Embryonic facial prominence (tissue), 1 donor: ENCODE results near the gene TCHP.
"Not testable (repeated sequence)": the region's sequence is repeated elsewhere in the genome, so short reads cannot be mapped to it uniquely, and the experiment has no call there.

Experiments used
- DNase-seq: peaks from one replicate; pipeline ENCODE4 v3.0.0-alpha.2; 2016; ENCODE audit errors: extremely low spot score

TCHP gene

GRCh38 chr12:109879351-109880042, 20.6 kb upstream of the TCHP start:
- DNase-seq = no peak

- peak; percentile 61 for DNase-seq
Measured at GRCh38 chr12:109880043-109880931, 19.8 kb upstream of the TCHP start, which contains the start of gene GLTP. TSS of gene GLTP (minus strand) at chr12:109880541. CDS start at chr12:109880374, 167 bp downstream.

- no peak for DNase-seq
Measured at GRCh38 chr12:109880938-109881337, 19.1 kb upstream of the TCHP start.

GRCh38 chr12:109881752-109882151, 18.3 kb upstream of the TCHP start:
- no peak for DNase-seq

- DNase-seq = no peak
Measured at GRCh38 chr12:109883461-109883860, 16.6 kb upstream of the TCHP start.

GRCh38 chr12:109885616-109886015, 14.5 kb upstream of the TCHP start:
- DNase-seq = no peak

- no peak for DNase-seq
Measured at GRCh38 chr12:109888179-109889020, 11.7 kb upstream of the TCHP start.

- no peak for DNase-seq
Measured at GRCh38 chr12:109890620-109891170, 9.4 kb upstream of the TCHP start.

- DNase-seq = not testable (repeated sequence)
Measured at GRCh38 chr12:109891731-109892130, 8.3 kb upstream of the TCHP start.

- no peak for DNase-seq
Measured at GRCh38 chr12:109892165-109892715, 7.8 kb upstream of the TCHP start.

- no peak for DNase-seq
Measured at GRCh38 chr12:109892748-109893147, 7.3 kb upstream of the TCHP start.

GRCh38 chr12:109893261-109893995, 6.6 kb upstream of the TCHP start:
- DNase-seq = no peak

GRCh38 chr12:109894939-109895338, 5.1 kb upstream of the TCHP start:
- no peak for DNase-seq

- DNase-seq = no peak
Measured at GRCh38 chr12:109896188-109896587, 3.9 kb upstream of the TCHP start.

GRCh38 chr12:109897029-109897428, 3.0 kb upstream of the TCHP start:
- no peak for DNase-seq

- not testable (repeated sequence) for DNase-seq
Measured at GRCh38 chr12:109899345-109899744, 729 bp upstream of the TCHP start.

- DNase-seq = no peak
Measured at GRCh38 chr12:109900752-109901580, 892 bp downstream of the TCHP start.

GRCh38 chr12:109902891-109903418, 2.9 kb downstream of the TCHP start:
- no peak for DNase-seq

- DNase-seq = no peak
Measured at GRCh38 chr12:109905301-109905700, 5.2 kb downstream of the TCHP start.
